NCI-H128 (cell line): ENCODE measurements around the gene SF3B1.
"Not testable (repeated sequence)": the region's sequence is repeated elsewhere in the genome, so short reads cannot be mapped to it uniquely, and the experiment has no call there.

Experiments used
- DNase-seq: peaks from one replicate; lab custom pipeline; 2025; ENCODE audit not compliant: unreplicated experiment; lab: John Stamatoyannopoulos, UW

SF3B1 gene

GRCh38 chr2:197433780-197434438 is 919 bp downstream of the SF3B1 start:
- no peak for DNase-seq

GRCh38 chr2:197432527-197432926 is 2.3 kb downstream of the SF3B1 start:
- not testable (repeated sequence) for DNase-seq

GRCh38 chr2:197431858-197432257 is 3.0 kb downstream of the SF3B1 start:
- no peak for DNase-seq

GRCh38 chr2:197427986-197428385 is 6.8 kb downstream of the SF3B1 start:
- no peak for DNase-seq

- DNase-seq, result no peak
These were observed 7.9 kb downstream of the SF3B1 start for GRCh38 chr2:197426723-197427603.

GRCh38 chr2:197425550-197425949 is 9.3 kb downstream of the SF3B1 start:
- no peak for DNase-seq

- DNase-seq, result no peak
These were observed 11.5 kb downstream of the SF3B1 start for GRCh38 chr2:197423307-197423706.

- no peak for DNase-seq
These were observed 15.4 kb downstream of the SF3B1 start for GRCh38 chr2:197419438-197419837.

- no peak for DNase-seq
These were observed 18.6 kb downstream of the SF3B1 start for GRCh38 chr2:197416268-197416667.

GRCh38 chr2:197414515-197414914 is 20.3 kb downstream of the SF3B1 start:
- DNase-seq, result no peak

- DNase-seq, result no peak
These were observed 20.8 kb downstream of the SF3B1 start for GRCh38 chr2:197414039-197414438.

GRCh38 chr2:197405582-197405981 is 29.2 kb downstream of the SF3B1 start:
- no peak for DNase-seq

- DNase-seq, result no peak
These were observed 34.8 kb downstream of the SF3B1 start for GRCh38 chr2:197399887-197400540.

- DNase-seq, result no peak
These were observed 35.9 kb downstream of the SF3B1 start for GRCh38 chr2:197398913-197399312.

- DNase-seq, result no peak
These were observed 43.6 kb downstream of the SF3B1 start for GRCh38 chr2:197391220-197391717.

- DNase-seq, result no peak
These were observed 45.8 kb downstream of the SF3B1 start for GRCh38 chr2:197388866-197389587.

- no peak for DNase-seq
These were observed 47.6 kb downstream of the SF3B1 start for GRCh38 chr2:197387179-197387578.

GRCh38 chr2:197386242-197386641 is 48.6 kb downstream of the SF3B1 start:
- no peak for DNase-seq

GRCh38 chr2:197383825-197384224 is 51.0 kb downstream of the SF3B1 start:
- DNase-seq, result no peak

GRCh38 chr2:197381641-197382040 is 53.2 kb downstream of the SF3B1 start:
- no peak for DNase-seq

- not testable (repeated sequence) for DNase-seq
These were observed 54.9 kb downstream of the SF3B1 start for GRCh38 chr2:197379918-197380309.
